ENCODE results near the gene TMEM117.

- TF ChIP-seq POLR2A (IDR thresholded peaks at IDR 0.05) (no peak), CTCF (IDR thresholded peaks at IDR 0.05) (no peak)
These were observed 535.1 kb downstream of the TMEM117 start for GRCh38 chr12:44370982-44371381.
